Measurements from ENCODE around the gene BANP.

- no peak for TF ChIP-seq ZNF396 (CRISPR knock-in tag; IDR thresholded peaks at IDR 0.05; ENCODE audit: borderline replicate concordance)
- no peak for TF ChIP-seq CREM (CRISPR knock-in tag; IDR thresholded peaks at IDR 0.05)
These were observed 59.2 kb downstream of the BANP start for GRCh38 chr16:88010343-88010967.

All from WTC11 (cell line).